CD4-positive, alpha-beta T cell (primary cell): ENCODE data around the gene SLC9A5. TPM values are rescaled to one million over a fixed set of nuclear protein-coding genes. Genes with fewer than 3 reads are reported as not detected.

Experiments used
- ATAC-seq: fragments of 200-7000 bp; cut with Tn5 transposase; one replicate; pipeline ENCODE4 v1.10.0; 2022; ENCODE audit warnings: mild to moderate bottlenecking; ENCODE audit not compliant: poor library complexity
- CTCF ChIA-PET: fragments of 350-600 bp; sonication (Branson Sonifier 250); formaldehyde crosslinking; loops from one replicate; lab custom pipeline; 2021; ENCODE audit warnings: antibody characterized with exemption, inconsistent platforms; lab: Charles Lee
- POLR2A ChIA-PET: fragments of 350-600 bp; sonication (Branson Sonifier 250); formaldehyde crosslinking; loops from one replicate; lab custom pipeline; 2021; ENCODE audit warnings: antibody characterized with exemption, inconsistent platforms; lab: Charles Lee
- DNase-seq, 14 experiments: peaks; one replicate each; pipeline ENCODE4 v3.0.0-alpha.2; 2013 to 2020; ENCODE audit warnings: mixed read lengths in 2 of 14
- H3K27ac ChIP-seq, 2 donors: one replicate each; pipeline versions ENCODE4 v1.5.1 to v1.7.0; 2013; ENCODE audit warnings: low read length in 2 of 2, low read depth in 1 of 2, mild to moderate bottlenecking in 1 of 2
- H3K27me3 ChIP-seq, 2 experiments: 1 replicate in 1 of 2; 2 replicates in 1 of 2; pipeline versions ENCODE4 v1.6.1 to v1.7.0; 2013; ENCODE audit warnings: low read length in 2 of 2, control low read depth in 1 of 2, mild to moderate bottlenecking in 1 of 2, moderate library complexity in 1 of 2; ENCODE audit not compliant: insufficient read depth in 2 of 2, control insufficient read depth in 1 of 2
- H3K36me3 ChIP-seq: one replicate; pipeline ENCODE4 v1.6.1; 2013; ENCODE audit warnings: low read length, control low read depth; ENCODE audit not compliant: insufficient read depth
- H3K4me1 ChIP-seq: one replicate; pipeline ENCODE4 v1.6.1; 2013; ENCODE audit warnings: low read length, control low read depth; ENCODE audit not compliant: insufficient read depth
- H3K4me3 ChIP-seq: one replicate; pipeline ENCODE4 v1.5.1; 2013; ENCODE audit warnings: mild to moderate bottlenecking, low read length, moderate library complexity
- H3K9me3 ChIP-seq, 2 experiments: 1 replicate in 1 of 2; 2 replicates in 1 of 2; pipeline versions ENCODE4 v1.6.1 to v1.7.0; 2013; ENCODE audit warnings: low read length in 2 of 2, mild to moderate bottlenecking in 2 of 2, control low read depth in 1 of 2, moderate library complexity in 1 of 2; ENCODE audit not compliant: control insufficient read depth in 1 of 2, insufficient read depth in 1 of 2
- H3K27ac Mint-ChIP-seq: one replicate; pipeline ENCODE4 v1.8.0; 2020; ENCODE audit warnings: mixed read lengths
- H3K27me3 Mint-ChIP-seq: one replicate; pipeline ENCODE4 v1.8.0; 2021; ENCODE audit warnings: mixed read lengths
- H3K36me3 Mint-ChIP-seq: one replicate; pipeline ENCODE4 v1.8.0; 2021; ENCODE audit warnings: low read depth, mixed read lengths
- H3K4me1 Mint-ChIP-seq: one replicate; pipeline ENCODE4 v1.8.0; 2021; ENCODE audit warnings: low read depth, mixed read lengths
- H3K4me3 Mint-ChIP-seq: one replicate; pipeline ENCODE4 v1.8.0; 2020; ENCODE audit warnings: mild to moderate bottlenecking, mixed read lengths
- H3K9me3 Mint-ChIP-seq: one replicate; pipeline ENCODE4 v1.8.0; 2020; ENCODE audit warnings: mixed read lengths
- CTCF ChIP-seq: fragments of 200-600 bp; IDR thresholded peaks from one replicate; pipeline ENCODE4 v1.8.0; 2022; ENCODE audit warnings: antibody characterized with exemption, mild to moderate bottlenecking
- intact Hi-C, 2 experiments: fragments of 100-400 bp; cut with DNase I in 1 of 2; cut with micrococcal nuclease in 1 of 2; formaldehyde crosslinking; loops; one replicate each; pipeline versions ENCODE4 v1.15.1 to v1.9.0; 2023 to 2025; cut with DNase I, micrococcal nuclease
- total RNA-seq, 174 experiments: library from RNA in 2 of 174; stranded (reverse) in 2 of 174; gene quantifications; one replicate each; pipeline ENCODE4 v1.2.3 and lab custom pipeline; 2021 to 2026

Gene SLC9A5
- total RNA-seq, 2 experiments from 2014 or later, result 3.1 TPM

- peaks cover 5 to 7% of the 10 kb centered on the region in 2 experiments for H3K27me3 ChIP-seq
- H3K4me1 Mint-ChIP-seq, result peaks cover 4% of the 10 kb centered on the region
- no peaks in the 10 kb centered on the region for H3K36me3 Mint-ChIP-seq
- no peak overlapping the region for H3K4me3 ChIP-seq
- H3K36me3 ChIP-seq, result no peaks in the 10 kb centered on the region
- H3K9me3 ChIP-seq, result no peaks in the 10 kb centered on the region
- H3K4me3 Mint-ChIP-seq, result no peak overlapping the region
- CTCF ChIA-PET, result no interaction called here
- peaks cover 24% of the 10 kb centered on the region for H3K27me3 Mint-ChIP-seq
- no peak overlapping the region for H3K27ac Mint-ChIP-seq
- ATAC-seq (no peak), DNase-seq (peak in 1 of 14 experiments; percentile 6)
- TF ChIP-seq CTCF, result no peak
- intact Hi-C loops, result no loop called here
- peaks cover 1% of the 10 kb centered on the region for H3K4me1 ChIP-seq
- POLR2A ChIA-PET, result no interaction called here
- no peaks in the 10 kb centered on the region for H3K9me3 Mint-ChIP-seq
- no peak overlapping the region for H3K27ac ChIP-seq
Observed at GRCh38 chr16:67254801-67255552, 6.2 kb downstream of the SLC9A5 start.

- Histone ChIP-seq H3K4me1 (no peaks in the 10 kb centered on the region), H3K9me3 (no peaks in the 10 kb centered on the region), H3K4me3 (no peak overlapping the region), H3K27ac (no peak overlapping the region), H3K27me3 (peaks cover 0 to 7% of the 10 kb centered on the region in 2 experiments), H3K36me3 (no peaks in the 10 kb centered on the region)
- intact Hi-C loops, result no loop called here
- H3K27ac Mint-ChIP-seq, result no peak overlapping the region
- no peak overlapping the region for H3K4me3 Mint-ChIP-seq
- no peak for ATAC-seq
- POLR2A ChIA-PET, result no interaction called here
- DNase-seq, result peak in 1 of 14 experiments; percentile 15
- H3K27me3 Mint-ChIP-seq, result peaks cover 21% of the 10 kb centered on the region
- H3K9me3 Mint-ChIP-seq, result no peaks in the 10 kb centered on the region
- no peak for TF ChIP-seq CTCF
- no peaks in the 10 kb centered on the region for H3K4me1 Mint-ChIP-seq
- no peaks in the 10 kb centered on the region for H3K36me3 Mint-ChIP-seq
- CTCF ChIA-PET, result no interaction called here
Observed at GRCh38 chr16:67255553-67256221, 6.9 kb downstream of the SLC9A5 start.

GRCh38 chr16:67256701-67257230 lies 8.0 kb downstream of the SLC9A5 start:
- intact Hi-C loops, result no loop called here
- Histone ChIP-seq H3K4me1 (no peaks in the 10 kb centered on the region), H3K27me3 (peaks cover 0 to 7% of the 10 kb centered on the region in 2 experiments), H3K4me3 (no peak overlapping the region), H3K36me3 (no peaks in the 10 kb centered on the region), H3K27ac (no peak overlapping the region), H3K9me3 (no peaks in the 10 kb centered on the region)
- H3K27me3 Mint-ChIP-seq, result peaks cover 14% of the 10 kb centered on the region
- H3K27ac Mint-ChIP-seq, result no peak overlapping the region
- no peak for TF ChIP-seq CTCF
- ATAC-seq, result no peak
- no peaks in the 10 kb centered on the region for H3K4me1 Mint-ChIP-seq
- CTCF ChIA-PET, result no interaction called here
- H3K4me3 Mint-ChIP-seq, result no peak overlapping the region
- no peaks in the 10 kb centered on the region for H3K9me3 Mint-ChIP-seq
- peak in 1 of 14 experiments; percentile 9 for DNase-seq
- POLR2A ChIA-PET, result no interaction called here
- H3K36me3 Mint-ChIP-seq, result no peaks in the 10 kb centered on the region
